ENCODE results near the gene EPHB1.
"Not testable (repeated sequence)": the region's sequence is repeated elsewhere in the genome, so short reads cannot be mapped to it uniquely, and the experiment has no call there.

EPHB1 gene

GRCh38 chr3:134998855-134999254 is 203.8 kb downstream of the EPHB1 start:
- TF ChIP-seq CTCF (IDR thresholded peaks at IDR 0.05; ENCODE audit: extremely low read depth, missing control alignments), result no peak
- DNase-seq (ENCODE audit: low spot score), result no peak

GRCh38 chr3:135000465-135000864 is 205.4 kb downstream of the EPHB1 start:
- TF ChIP-seq CTCF (IDR thresholded peaks at IDR 0.05; ENCODE audit: extremely low read depth, missing control alignments), result no peak
- no peak for DNase-seq (ENCODE audit: low spot score)

GRCh38 chr3:135005616-135006015 is 210.6 kb downstream of the EPHB1 start:
- DNase-seq (ENCODE audit: low spot score), result not testable (repeated sequence)

- no peak for TF ChIP-seq CTCF (IDR thresholded peaks at IDR 0.05; ENCODE audit: extremely low read depth, missing control alignments)
- no peak for DNase-seq (ENCODE audit: low spot score)
Observed at GRCh38 chr3:135007607-135008006, 212.5 kb downstream of the EPHB1 start.

GRCh38 chr3:135008326-135008725 is 213.3 kb downstream of the EPHB1 start:
- no peak for TF ChIP-seq CTCF (IDR thresholded peaks at IDR 0.05; ENCODE audit: extremely low read depth, missing control alignments)
- DNase-seq (ENCODE audit: low spot score), result no peak

- TF ChIP-seq CTCF (IDR thresholded peaks at IDR 0.05; ENCODE audit: extremely low read depth, missing control alignments), result no peak
- DNase-seq (ENCODE audit: low spot score), result no peak
Observed at GRCh38 chr3:135009014-135009413, 214.0 kb downstream of the EPHB1 start.

GRCh38 chr3:135012101-135012500 is 217.0 kb downstream of the EPHB1 start:
- no peak for TF ChIP-seq CTCF (IDR thresholded peaks at IDR 0.05; ENCODE audit: extremely low read depth, missing control alignments)
- DNase-seq (ENCODE audit: low spot score), result no peak

GRCh38 chr3:135013206-135013605 is 218.1 kb downstream of the EPHB1 start:
- DNase-seq (ENCODE audit: low spot score), result no peak
- no peak for TF ChIP-seq CTCF (IDR thresholded peaks at IDR 0.05; ENCODE audit: extremely low read depth, missing control alignments)

Measured in GM20000 (cell line).